Activated CD8-positive, alpha-beta memory T cell treated with anti-CD3 and anti-CD28 coated beads, Interleukin-2, amount 10 ng/mL, durations not matched to agents 7 days and 5 days (primary cell): ENCODE data around the gene RAB21. TPM values are rescaled to one million over a fixed set of nuclear protein-coding genes. Genes with fewer than 3 reads are reported as not detected.
A peak's percentile ranks its signal among the peaks of the same experiment; 100 is the strongest.
"Not testable (repeated sequence)": the region's sequence is repeated elsewhere in the genome, so short reads cannot be mapped to it uniquely, and the experiment has no call there.

Source experiments
- ATAC-seq: fragments of 150-1000 bp; cut with Tn5 transposase; one replicate; pipeline ENCODE4 v1.10.0; 2021; ENCODE audit warnings: moderate library complexity
- CTCF ChIA-PET: fragments of 350-600 bp; sonication (Branson Sonifier 250); formaldehyde crosslinking; loops from one replicate; lab custom pipeline; 2021; ENCODE audit warnings: antibody characterized with exemption; lab: Charles Lee
- DNase-seq: peaks from one replicate; pipeline ENCODE4 v3.0.0-alpha.2; 2020
- H3K27ac Mint-ChIP-seq: one replicate; pipeline ENCODE4 v1.8.0; 2021; ENCODE audit warnings: mild to moderate bottlenecking, mixed read lengths
- H3K27me3 Mint-ChIP-seq: one replicate; pipeline ENCODE4 v1.8.0; 2021; ENCODE audit warnings: mixed read lengths
- H3K36me3 Mint-ChIP-seq: one replicate; pipeline ENCODE4 v1.8.0; 2021; ENCODE audit warnings: mild to moderate bottlenecking, mixed read lengths
- H3K4me1 Mint-ChIP-seq: one replicate; pipeline ENCODE4 v1.8.0; 2021; ENCODE audit warnings: mixed read lengths
- H3K4me3 Mint-ChIP-seq: one replicate; pipeline ENCODE4 v1.8.0; 2021; ENCODE audit warnings: mild to moderate bottlenecking, moderate library complexity, mixed read lengths
- H3K9me3 Mint-ChIP-seq: one replicate; pipeline ENCODE4 v1.8.0; 2022; ENCODE audit warnings: low read depth, mixed read lengths
- total RNA-seq, 2 experiments: library from RNA; stranded (reverse); gene quantifications; one replicate each; pipeline ENCODE4 v1.2.3, GENCODE V29; 2021

RAB21 gene
- total RNA-seq, 2 experiments from 2014 or later, result 48.9 to 71.4 TPM

DNA sequence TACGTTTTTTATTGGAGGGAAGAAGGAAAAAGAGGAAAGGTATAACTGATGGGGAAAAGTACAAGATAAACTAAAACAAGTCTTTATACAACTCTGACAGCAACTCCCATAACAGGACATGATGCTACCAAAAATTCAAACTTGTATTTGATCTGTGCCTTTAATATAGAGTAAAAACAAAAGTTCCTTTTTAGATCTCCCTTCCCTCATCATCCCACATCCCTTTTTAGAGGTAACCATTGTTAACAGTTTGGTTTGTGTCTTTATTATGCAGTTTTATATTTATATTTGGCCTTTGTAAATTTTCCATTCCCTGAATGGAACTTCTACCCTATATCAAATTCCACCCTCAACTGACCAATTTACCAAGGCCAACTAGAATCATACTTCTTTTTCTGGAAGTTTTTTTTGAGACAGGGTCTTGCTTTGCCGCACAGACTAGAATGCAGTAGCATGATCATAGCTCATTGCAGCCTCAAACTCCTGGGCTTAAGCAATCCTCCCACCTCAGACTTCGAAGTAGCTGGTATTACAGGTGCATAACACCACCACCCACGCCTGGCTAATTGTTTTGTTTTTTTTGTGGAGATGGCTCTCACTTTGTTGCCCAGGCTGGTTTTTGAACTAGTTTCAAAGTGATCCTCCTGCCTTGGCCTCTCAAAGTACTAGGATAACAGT lies 36.9 kb downstream of the RAB21 start:
- no peaks in the 10 kb centered on the region for H3K27me3 Mint-ChIP-seq
- CTCF ChIA-PET, result interaction anchor here (1.1 kb wide), 3 partner anchors 11 to 54 kb away, joined by 3 to 4 read pairs (median 4); partner anchors contain the start of gene RAB21
- H3K9me3 Mint-ChIP-seq, result no peaks in the 10 kb centered on the region
- no peak overlapping the region for H3K27ac Mint-ChIP-seq
- peaks cover 11% of the 10 kb centered on the region for H3K4me1 Mint-ChIP-seq
- peaks cover 17% of the 10 kb centered on the region for H3K36me3 Mint-ChIP-seq
- no peak overlapping the region for H3K4me3 Mint-ChIP-seq
- ATAC-seq, result no peak
- DNase-seq, result no peak

DNA sequence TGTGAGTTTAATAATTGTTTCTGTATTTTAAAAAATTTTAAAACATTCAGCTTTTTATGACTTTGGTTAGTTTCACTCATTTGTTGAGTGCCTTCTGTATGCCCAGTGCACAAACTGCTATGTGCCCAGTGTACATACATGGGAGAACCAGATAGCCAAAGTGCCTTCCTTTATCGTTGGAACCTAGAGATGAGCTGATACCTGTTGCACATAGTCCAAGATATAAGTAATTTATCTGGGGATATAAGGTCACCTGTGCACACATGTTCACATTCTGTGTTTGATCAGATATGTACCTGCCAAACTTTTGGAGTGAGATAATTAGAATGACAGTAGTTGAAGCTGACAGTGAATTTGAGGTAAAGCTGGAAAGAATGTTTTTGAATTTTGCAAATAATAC lies 37.9 kb downstream of the RAB21 start:
- peaks cover 13% of the 10 kb centered on the region for H3K36me3 Mint-ChIP-seq
- no peak overlapping the region for H3K4me3 Mint-ChIP-seq
- H3K27ac Mint-ChIP-seq, result no peak overlapping the region
- no peaks in the 10 kb centered on the region for H3K27me3 Mint-ChIP-seq
- CTCF ChIA-PET, result interaction anchor here (0.7 to 1.1 kb wide), 3 partner anchors 13 to 53 kb away, joined by 3 to 4 read pairs (median 4); partner anchors contain the start of gene RAB21
- H3K9me3 Mint-ChIP-seq, result no peaks in the 10 kb centered on the region
- H3K4me1 Mint-ChIP-seq, result peaks cover 9% of the 10 kb centered on the region
- DNase-seq, result no peak
- no peak for ATAC-seq

DNA sequence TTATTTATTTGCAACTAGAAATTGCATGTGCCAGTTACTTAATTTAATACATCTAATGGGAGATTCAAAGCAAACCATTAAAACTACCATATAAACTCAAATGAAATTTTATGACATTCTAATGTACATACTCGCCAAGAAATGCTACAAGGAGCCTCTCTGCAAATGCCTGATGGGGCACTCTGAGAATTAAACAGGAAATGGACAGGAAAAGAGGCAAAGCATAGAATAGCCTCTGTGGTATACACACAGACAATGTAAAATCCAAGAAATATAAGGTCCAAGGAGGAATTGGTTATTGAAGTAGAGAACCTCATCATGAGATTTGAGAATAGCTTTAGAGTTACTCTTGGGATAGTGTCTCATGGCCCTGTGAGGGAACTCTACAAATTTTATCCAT lies 41.2 kb downstream of the RAB21 start:
- H3K27ac Mint-ChIP-seq, result no peak overlapping the region
- peaks cover 6% of the 10 kb centered on the region for H3K4me1 Mint-ChIP-seq
- no peak overlapping the region for H3K4me3 Mint-ChIP-seq
- DNase-seq (no peak), ATAC-seq (no peak)
- H3K27me3 Mint-ChIP-seq, result no peaks in the 10 kb centered on the region
- H3K9me3 Mint-ChIP-seq, result no peaks in the 10 kb centered on the region
- H3K36me3 Mint-ChIP-seq, result peaks cover 4% of the 10 kb centered on the region
- CTCF ChIA-PET, result interaction anchor here (0.5 to 4.1 kb wide), 2 partner anchors 16 to 63 kb away, joined by 4 to 16 read pairs; no protein-coding TSS in a partner anchor

DNA sequence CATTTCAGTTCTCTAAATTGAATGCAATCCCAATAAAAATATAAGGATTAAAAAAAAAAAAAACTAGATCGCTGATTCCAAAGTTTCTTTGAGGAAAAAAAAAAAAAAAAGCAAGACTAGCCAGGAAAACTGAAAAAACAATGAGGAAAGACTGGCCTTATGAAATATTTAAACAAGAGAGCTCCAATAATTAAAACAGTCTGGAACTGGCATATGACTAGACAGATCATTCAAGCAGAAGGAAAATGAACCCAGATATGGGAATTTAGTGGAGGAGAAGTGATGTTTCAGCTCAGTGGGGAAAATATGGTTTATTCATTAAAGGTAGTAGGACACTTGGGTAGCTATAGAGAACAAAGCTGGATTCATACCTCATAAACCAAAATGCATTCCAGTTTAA lies 42.9 kb downstream of the RAB21 start:
- Mint-ChIP-seq H3K36me3 (peaks cover 2% of the 10 kb centered on the region), H3K4me1 (no peaks in the 10 kb centered on the region), H3K9me3 (no peaks in the 10 kb centered on the region), H3K27me3 (no peaks in the 10 kb centered on the region), H3K27ac (no peak overlapping the region), H3K4me3 (no peak overlapping the region)
- DNase-seq (no peak), ATAC-seq (no peak)
- CTCF ChIA-PET, result interaction anchor here (0.7 to 4.1 kb wide), 2 partner anchors 13 to 17 kb away, joined by 3 to 16 read pairs; no protein-coding TSS in a partner anchor

DNA sequence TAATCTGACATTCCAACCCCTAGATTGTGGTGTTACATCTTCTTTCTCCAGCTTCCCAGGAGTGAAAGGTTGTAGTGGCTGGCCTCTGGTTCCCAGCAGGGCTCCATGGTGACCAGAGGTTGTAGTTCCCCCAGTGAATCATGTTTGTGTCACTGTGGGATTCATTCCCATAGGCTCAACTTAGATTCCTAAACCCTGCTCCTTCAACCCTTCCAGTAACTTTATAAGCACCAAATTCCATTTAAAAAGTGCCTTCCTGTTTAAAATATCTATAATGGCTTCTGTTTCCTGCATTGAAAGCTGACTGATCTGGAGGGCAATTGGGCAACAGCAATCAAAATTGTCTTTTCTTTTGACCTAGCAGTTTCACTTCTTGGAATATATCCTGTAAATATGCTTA lies 44.4 kb downstream of the RAB21 start:
- Mint-ChIP-seq H3K36me3 (peaks cover 2% of the 10 kb centered on the region), H3K4me1 (no peaks in the 10 kb centered on the region), H3K9me3 (no peaks in the 10 kb centered on the region), H3K27me3 (peaks cover 4% of the 10 kb centered on the region), H3K27ac (no peak overlapping the region), H3K4me3 (no peak overlapping the region)
- CTCF ChIA-PET, result no interaction called here
- DNase-seq, result no peak
- ATAC-seq, result no peak

DNA sequence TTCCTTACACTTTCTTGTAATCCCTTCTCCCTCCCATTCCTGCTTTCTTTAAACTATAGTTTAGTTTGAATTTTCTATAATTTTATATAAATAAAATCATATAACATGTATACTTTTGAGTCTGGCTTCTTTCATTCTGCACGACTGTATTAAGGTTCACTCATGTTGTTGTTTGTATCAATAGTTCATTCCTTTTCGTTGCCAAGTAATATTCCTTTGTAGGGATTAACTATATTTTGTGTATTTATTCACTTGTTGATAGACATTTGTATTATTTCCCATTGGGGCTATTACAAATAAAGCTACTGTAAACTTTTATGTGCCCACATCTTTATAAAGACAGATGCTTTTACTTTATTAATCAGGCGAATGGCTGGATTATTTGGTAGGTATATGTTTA lies 45.5 kb downstream of the RAB21 start:
- Mint-ChIP-seq H3K4me1 (no peaks in the 10 kb centered on the region), H3K9me3 (no peaks in the 10 kb centered on the region), H3K27ac (no peak overlapping the region), H3K36me3 (peaks cover 2% of the 10 kb centered on the region), H3K4me3 (no peak overlapping the region), H3K27me3 (peaks cover 6% of the 10 kb centered on the region)
- ATAC-seq (no peak), DNase-seq (no peak)
- CTCF ChIA-PET, result no interaction called here

DNA sequence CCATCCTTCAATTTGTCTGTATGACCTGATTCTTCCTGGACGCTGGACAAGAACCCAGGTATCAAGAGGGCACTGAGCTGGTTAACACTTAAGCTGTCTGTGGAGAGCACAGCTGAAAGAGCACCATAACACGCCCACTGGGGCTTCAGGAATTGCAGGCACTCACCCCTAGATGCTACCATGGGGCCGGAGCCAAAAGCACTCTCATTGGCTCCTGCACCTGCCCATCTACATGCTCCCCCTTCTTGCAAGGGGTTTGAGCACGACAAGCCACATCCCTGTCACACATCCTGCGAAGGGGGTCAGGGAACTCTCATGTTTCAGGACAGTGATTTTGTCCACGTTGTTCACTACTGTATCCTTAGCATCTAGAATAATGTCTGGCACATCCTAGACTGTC lies 49.8 kb downstream of the RAB21 start:
- no peak for ATAC-seq
- no peaks in the 10 kb centered on the region for H3K9me3 Mint-ChIP-seq
- H3K4me3 Mint-ChIP-seq, result no peak overlapping the region
- H3K36me3 Mint-ChIP-seq, result no peaks in the 10 kb centered on the region
- DNase-seq, result no peak
- H3K4me1 Mint-ChIP-seq, result no peaks in the 10 kb centered on the region
- CTCF ChIA-PET, result no interaction called here
- H3K27ac Mint-ChIP-seq, result no peak overlapping the region
- peaks cover 30% of the 10 kb centered on the region for H3K27me3 Mint-ChIP-seq

DNA sequence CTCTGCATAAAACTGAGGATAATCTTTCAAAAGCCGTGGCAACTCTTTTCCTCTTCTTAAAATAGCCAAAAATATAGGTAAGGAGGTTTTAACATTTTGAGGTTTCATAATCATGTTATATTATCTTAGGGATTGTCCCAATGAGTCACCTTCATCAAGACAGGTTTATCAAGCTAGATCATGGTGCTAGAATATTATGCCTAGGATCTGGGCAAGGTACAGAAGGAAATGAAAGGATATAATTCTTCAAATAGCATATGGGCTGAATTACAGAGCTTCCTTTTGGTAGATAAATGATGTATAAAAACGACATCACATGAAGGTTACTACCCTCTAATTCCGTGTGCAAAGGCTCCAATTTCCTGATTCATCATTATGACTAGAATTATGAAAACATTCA lies 56.3 kb downstream of the RAB21 start:
- ATAC-seq (no peak), DNase-seq (no peak)
- no peak overlapping the region for H3K27ac Mint-ChIP-seq
- CTCF ChIA-PET, result no interaction called here
- H3K9me3 Mint-ChIP-seq, result no peaks in the 10 kb centered on the region
- no peaks in the 10 kb centered on the region for H3K36me3 Mint-ChIP-seq
- peaks cover 45% of the 10 kb centered on the region for H3K27me3 Mint-ChIP-seq
- no peak overlapping the region for H3K4me3 Mint-ChIP-seq
- no peaks in the 10 kb centered on the region for H3K4me1 Mint-ChIP-seq

DNA sequence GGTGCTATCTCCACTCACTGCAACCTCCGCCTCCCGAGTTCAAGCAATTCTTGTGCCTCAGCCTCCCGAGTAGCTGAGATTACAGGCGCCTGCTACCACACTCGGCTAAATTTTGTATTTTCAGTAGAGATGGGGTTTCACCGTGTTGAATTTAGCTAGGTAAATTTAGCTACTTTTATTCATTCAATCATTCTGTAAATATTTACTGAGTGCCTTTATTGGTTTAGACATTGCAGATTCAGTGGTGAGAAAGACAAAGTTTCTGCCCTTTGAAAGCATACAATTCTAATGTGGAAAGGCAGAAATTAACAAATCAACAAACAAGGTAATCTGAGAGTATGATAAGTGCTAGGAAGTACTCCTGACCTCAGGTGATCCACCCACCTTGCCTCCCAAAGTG lies 60.6 kb downstream of the RAB21 start:
- ATAC-seq, H3K4me3 Mint-ChIP-seq, H3K27ac Mint-ChIP-seq, CTCF ChIA-PET, H3K36me3 Mint-ChIP-seq, H3K4me1 Mint-ChIP-seq, H3K9me3 Mint-ChIP-seq, DNase-seq: not testable (repeated sequence)
- peaks cover 17% of the 10 kb centered on the region for H3K27me3 Mint-ChIP-seq

DNA sequence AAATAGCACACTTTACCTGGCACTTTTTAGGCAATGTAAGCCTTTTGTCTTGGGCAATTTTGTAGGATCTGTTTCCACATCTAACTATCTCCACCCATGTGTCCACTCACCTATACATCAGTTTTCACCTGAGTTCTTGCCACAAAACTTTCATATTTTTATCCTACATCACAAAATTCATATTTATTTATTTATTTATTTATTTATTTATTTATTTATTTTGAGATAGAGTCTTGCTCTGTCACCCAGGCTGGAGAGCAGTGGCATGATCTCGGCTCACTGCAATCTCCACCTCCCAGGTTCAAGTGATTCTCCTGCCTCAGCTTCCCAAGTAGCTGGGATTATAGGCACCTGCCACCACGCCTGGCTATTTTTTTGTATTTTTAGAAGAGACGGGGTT lies 67.4 kb downstream of the RAB21 start:
- H3K36me3 Mint-ChIP-seq, H3K9me3 Mint-ChIP-seq, H3K27me3 Mint-ChIP-seq, H3K27ac Mint-ChIP-seq, H3K4me3 Mint-ChIP-seq, H3K4me1 Mint-ChIP-seq, CTCF ChIA-PET, ATAC-seq, DNase-seq: not testable (repeated sequence)

DNA sequence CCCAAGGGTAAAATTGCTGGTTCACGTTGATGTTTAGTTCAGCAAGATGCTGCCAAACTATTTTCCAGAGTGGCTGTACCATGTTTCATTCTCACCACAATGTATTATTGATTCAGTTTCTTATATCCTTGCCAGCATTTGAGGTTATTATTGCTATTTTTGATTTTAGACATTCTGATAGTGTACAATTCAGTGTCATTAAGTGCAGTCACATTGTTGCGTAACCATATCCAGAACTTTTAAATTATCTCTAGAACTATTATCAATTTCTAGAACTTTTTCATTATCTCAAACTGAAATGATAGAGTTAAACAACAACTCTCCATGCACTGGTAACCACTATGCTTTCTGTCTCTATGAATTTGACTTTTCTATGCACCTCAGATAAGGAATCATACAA lies 74.2 kb downstream of the RAB21 start:
- H3K4me1 Mint-ChIP-seq, result no peaks in the 10 kb centered on the region
- H3K27ac Mint-ChIP-seq, result no peak overlapping the region
- H3K27me3 Mint-ChIP-seq, result peaks cover 19% of the 10 kb centered on the region
- no peak overlapping the region for H3K4me3 Mint-ChIP-seq
- ATAC-seq (no peak), DNase-seq (no peak)
- no peaks in the 10 kb centered on the region for H3K9me3 Mint-ChIP-seq
- H3K36me3 Mint-ChIP-seq, result no peaks in the 10 kb centered on the region
- CTCF ChIA-PET, result interaction anchor here (1.4 kb wide), 1 partner anchor 9 kb away, joined by 3 read pairs; no protein-coding TSS in a partner anchor

DNA sequence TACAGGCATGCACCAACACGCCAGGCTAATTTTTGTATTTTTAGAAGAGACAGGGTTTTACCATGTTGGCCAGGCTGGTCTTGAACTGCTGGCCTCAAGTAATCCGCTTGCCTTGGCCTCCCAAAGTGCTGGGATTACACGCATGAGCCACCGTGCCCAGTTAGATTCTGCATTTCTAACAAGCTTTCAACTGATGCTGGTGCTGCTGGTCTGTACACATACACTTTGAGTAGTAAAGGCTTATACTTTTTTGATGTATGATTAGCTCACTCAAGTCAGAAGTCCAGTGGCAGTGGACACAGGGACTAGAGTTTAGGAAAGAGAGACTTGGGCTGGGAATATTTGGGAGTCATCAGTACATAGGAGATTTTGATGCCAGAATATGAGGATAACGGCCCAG lies 82.7 kb downstream of the RAB21 start:
- Mint-ChIP-seq H3K4me3 (no peak overlapping the region), H3K9me3 (no peaks in the 10 kb centered on the region), H3K4me1 (peaks cover 33% of the 10 kb centered on the region), H3K36me3 (peaks cover 6% of the 10 kb centered on the region), H3K27me3 (peaks cover 4% of the 10 kb centered on the region), H3K27ac (peak overlapping the region; percentile 14)
- CTCF ChIA-PET, result interaction anchor here (1.7 kb wide), 1 partner anchor 10 kb away, joined by 6 read pairs; no protein-coding TSS in a partner anchor
- DNase-seq (no peak), ATAC-seq (no peak)

DNA sequence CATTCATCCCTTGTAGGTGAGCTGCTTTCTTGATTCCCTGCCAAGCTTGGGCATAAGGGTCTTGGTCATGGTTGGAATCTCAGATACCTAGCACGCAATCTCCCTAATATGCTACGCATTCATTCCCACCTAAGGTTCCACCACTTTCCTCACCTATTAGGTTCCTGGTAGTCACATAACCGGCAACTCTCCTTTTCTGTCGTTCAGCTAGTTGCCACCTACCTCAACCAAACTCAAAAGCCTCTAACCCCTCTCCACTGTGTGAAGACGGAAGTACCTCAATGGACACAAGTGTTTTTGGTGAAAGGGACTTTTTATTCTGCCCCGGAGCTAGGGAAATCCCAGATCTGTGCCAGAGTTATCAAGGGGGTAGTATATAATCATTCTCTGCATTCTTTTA lies 83.6 kb downstream of the RAB21 start:
- Mint-ChIP-seq H3K9me3 (no peaks in the 10 kb centered on the region), H3K27ac (peak overlapping the region; percentile 45), H3K4me3 (no peak overlapping the region), H3K36me3 (peaks cover 7% of the 10 kb centered on the region), H3K4me1 (peaks cover 34% of the 10 kb centered on the region), H3K27me3 (peaks cover 3% of the 10 kb centered on the region)
- DNase-seq, result no peak
- ATAC-seq, result no peak
- CTCF ChIA-PET, result interaction anchor here (0.7 to 2.2 kb wide), 3 partner anchors 9 to 58 kb away, joined by 3 to 7 read pairs (median 6); no protein-coding TSS in a partner anchor

DNA sequence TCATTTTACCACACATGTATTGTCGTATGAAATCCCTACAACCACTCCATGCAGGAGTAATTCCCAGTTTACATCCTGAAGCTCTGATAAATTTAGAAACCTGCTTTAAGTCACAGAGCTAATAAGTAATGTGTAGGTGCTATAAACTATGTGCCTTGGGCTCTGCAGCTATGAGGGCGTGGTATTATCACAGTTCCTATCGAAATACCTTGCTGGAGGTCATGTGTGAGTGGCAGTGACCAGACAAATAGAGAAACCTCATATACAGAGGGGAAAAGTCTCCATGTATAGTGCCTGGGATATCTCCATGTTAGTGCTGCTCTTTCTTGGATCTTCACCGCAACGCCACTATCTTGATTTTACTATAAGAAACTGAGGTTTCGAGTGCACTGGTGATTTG lies 84.0 kb downstream of the RAB21 start:
- Mint-ChIP-seq H3K36me3 (peaks cover 7% of the 10 kb centered on the region), H3K4me1 (peaks cover 34% of the 10 kb centered on the region), H3K9me3 (no peaks in the 10 kb centered on the region), H3K4me3 (peak overlapping the region; percentile 92), H3K27me3 (peaks cover 2% of the 10 kb centered on the region), H3K27ac (peak overlapping the region; percentile 95)
- ATAC-seq (no peak), DNase-seq (no peak)
- CTCF ChIA-PET, result interaction anchor here (0.7 to 2.2 kb wide), 6 partner anchors 8 to 58 kb away, joined by 3 to 7 read pairs (median 4); no protein-coding TSS in a partner anchor
